ENCODE results near the gene TUBA8.
"Not testable (repeated sequence)": the region's sequence is repeated elsewhere in the genome, so short reads cannot be mapped to it uniquely, and the experiment has no call there.

The TUBA8 gene

DNA sequence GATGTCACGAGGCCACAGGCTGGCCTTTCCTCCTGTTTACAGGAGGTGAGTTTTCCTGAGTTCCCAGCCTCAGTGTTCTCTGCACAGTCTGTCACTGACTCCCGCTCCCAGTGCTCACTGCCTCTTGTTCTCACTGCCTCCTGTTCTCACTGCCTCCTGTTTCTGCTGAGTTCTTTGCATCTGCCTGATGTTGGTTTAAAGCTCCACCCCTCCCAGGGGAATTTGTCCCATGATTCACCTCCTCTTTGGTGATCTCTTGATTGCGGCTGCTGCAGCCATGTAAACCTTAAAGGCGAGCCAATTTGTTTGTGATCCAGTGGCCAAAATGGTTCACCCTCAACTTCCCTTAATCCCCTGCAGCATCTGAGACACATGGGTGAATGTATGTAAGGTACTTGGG is 6.0 kb upstream of the TUBA8 start:
- DNase-seq (ENCODE audit: insufficient read length, low spot score) = no peak

DNA sequence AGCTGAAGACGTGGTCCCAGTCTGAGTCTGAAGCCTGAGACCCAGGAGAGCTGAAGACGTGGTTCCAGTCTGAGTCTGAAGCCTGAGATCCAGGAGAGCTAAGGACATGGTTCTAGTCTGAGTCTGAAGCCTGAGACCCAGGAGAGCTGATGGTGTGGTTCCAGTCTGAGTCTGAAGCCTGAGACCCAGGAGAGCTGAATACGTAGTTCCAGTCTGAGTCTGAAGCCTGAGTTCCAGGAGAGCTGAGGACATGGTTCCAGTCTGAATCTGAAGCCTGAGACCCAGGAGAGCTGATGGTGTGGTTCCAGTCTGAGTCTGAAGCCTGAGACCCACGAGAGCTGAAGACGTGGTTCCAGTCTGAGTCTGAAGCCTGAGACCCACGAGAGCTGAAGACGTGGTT is 4.6 kb upstream of the TUBA8 start:
- not testable (repeated sequence) for FAIRE-seq

More for the DNA sequence above, 6.0 kb upstream of the TUBA8 start:
- FAIRE-seq = no peak

DNA sequence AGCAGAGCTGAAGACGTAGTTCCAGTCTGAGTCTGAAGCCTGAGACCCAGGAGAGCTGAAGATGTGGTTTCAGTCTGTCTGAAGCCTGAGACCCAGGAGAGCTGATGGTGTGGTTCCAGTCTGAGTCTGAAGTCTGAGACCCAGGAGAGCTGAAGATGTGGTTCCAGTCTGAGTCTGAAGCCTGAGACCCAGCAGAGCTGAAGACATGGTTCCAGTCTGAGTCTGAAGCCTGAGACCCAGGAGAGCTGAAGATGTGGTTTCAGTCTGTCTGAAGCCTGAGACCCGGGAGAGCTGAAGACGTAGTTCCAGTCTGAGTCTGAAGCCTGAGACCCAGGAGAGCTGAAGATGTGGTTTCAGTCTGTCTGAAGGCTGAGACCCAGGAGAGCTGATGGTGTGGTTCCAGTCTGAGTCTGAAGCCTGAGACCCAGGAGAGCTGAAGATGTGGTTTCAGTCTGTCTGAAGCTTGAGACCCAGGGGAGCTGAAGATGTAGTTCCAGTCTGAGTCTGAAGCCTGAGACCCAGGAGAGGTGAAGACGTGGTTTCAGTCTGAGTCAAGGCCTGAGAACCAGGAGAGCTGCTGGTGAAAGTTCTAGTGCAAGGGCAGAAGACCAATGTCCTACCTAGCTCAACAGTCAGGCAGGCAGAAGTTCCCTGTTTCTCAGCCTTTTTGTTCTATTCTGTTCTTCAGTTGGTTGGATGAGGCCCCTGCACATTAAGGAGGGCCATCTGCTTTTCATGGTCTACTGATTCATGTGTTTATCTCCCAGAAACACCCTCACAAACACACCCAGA is 3.9 kb upstream of the TUBA8 start:
- FAIRE-seq = peak; percentile 61
- DNase-seq (ENCODE audit: insufficient read length, low spot score) = not testable (repeated sequence)

More for the DNA sequence above, 4.6 kb upstream of the TUBA8 start:
- DNase-seq (ENCODE audit: insufficient read length, low spot score) = not testable (repeated sequence)

DNA sequence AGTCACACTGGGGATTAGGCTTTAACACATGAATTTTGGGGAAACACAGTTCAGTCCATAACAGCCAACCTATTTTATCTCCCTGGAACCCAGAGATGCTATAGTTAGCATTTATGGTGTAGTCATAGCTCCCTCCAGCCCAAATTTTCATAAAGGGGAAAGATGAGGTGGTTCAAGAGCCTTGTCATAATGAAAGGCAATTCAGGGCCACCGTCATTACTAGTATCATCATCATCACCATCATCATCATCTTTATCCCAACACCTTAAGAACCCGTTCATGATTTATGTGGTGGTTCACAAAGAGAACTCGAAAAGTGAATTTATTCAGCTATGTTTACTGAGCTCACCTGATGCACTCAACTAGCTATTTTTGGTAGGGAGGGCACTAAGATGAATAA is 2.4 kb upstream of the TUBA8 start:
- no peak for FAIRE-seq
- no peak for DNase-seq (ENCODE audit: insufficient read length, low spot score)

DNA sequence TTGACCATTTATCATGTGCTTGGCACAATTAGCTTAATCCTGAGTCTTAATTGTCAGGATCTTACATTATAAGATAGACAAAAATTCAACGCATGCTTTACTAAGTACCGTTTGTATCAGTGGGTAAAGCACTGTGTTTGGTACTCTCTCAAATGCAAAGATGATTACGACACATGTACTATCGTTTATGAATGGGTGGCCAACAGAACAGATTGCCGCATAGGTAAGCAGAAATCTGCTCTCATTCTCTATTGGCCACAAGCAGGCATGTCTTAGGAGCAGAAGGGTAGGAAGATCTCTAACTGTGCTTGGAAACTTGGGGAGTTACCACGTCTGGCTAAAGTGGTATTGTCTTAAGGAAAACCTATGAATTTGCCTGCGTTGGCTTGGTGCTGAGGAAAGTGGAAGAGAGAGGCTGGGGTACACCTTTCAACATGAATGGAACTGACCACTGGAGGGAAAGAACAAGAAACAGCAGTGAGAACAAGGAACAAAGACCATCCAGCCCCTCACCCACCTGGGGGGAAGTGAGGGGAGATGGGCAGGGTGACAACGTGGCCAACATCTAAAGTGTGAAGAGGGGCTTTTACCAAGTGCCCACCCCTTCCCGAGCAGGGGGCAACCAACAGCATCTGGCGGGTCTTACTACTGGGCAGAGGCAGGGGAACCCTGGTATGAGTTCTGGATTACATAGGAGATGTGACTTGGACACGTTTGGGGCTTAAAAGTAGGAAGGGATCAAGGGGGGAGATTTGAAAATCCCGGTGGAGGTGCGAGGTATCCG is 1.0 kb upstream of the TUBA8 start:
- FAIRE-seq (no peak), DNase-seq (ENCODE audit: insufficient read length, low spot score) (no peak)

DNA sequence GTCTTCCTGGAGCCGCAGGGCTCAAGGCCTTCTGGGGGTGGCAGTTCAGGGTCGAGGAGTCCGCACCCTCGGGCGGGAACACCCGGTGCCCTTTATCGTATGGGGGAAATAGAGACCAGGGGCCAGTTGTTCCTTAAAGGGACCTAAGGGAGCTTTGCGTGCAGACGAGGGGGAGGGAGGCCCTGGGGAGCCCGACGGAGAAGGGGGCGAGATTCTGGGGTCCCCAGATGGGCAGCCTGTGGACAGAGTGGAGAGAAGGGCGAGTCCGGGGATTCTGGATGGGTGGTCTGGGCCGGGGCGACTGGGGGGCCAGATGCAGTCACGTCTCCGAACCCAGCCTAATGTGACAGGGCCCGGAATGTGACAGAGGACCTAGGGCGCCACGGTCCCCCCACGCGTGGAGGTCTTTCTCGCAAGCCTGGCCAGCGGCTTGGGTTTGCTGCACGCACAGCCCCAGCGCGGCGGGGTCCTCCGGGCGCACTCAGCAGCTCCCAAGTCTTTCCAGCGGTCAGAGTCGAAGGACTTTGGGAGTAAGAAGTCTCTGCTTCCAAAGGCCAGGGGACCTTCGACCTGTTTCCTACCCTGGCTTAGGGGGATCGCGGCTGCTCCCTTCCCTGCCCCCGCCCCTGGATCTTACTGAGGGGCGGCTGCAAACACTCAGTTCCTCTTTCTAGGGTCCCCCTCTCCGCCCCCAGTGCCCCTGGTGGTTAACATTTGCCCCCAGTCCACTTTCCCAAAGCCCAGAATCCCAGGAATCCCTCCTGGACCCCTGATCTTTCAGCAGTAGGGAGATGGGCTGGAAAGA is 547 bp downstream of the TUBA8 start:
- FAIRE-seq = no peak
- DNase-seq (ENCODE audit: insufficient read length, low spot score) = no peak

DNA sequence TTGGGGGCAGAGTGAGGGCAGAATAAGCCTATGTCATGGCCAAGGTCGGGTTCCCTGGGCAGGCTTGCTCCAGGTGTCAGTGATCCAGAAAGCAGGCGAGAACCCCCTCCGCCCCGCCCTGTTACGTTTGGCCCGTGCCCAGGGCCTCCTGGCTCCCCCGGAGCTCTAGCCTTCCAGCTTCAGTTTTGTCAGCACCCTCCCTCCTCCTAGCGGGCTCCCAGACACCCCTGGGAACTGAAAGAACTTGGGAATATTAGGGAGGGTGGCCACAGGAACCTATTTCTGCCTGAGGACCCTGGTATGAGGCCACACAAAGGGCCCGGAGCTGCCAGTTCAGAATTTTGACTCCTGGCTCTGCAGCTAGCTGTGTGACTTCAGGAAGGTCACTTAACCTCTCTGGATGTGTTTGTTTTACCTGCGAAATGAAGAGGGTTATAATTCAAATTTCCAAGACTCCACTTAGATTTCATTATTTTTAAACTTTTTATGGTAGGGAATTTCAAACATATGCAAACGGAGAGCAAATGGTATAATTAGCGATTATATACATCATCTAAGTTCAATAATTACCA is 1.2 kb downstream of the TUBA8 start:
- no peak for DNase-seq (ENCODE audit: insufficient read length, low spot score)

DNA sequence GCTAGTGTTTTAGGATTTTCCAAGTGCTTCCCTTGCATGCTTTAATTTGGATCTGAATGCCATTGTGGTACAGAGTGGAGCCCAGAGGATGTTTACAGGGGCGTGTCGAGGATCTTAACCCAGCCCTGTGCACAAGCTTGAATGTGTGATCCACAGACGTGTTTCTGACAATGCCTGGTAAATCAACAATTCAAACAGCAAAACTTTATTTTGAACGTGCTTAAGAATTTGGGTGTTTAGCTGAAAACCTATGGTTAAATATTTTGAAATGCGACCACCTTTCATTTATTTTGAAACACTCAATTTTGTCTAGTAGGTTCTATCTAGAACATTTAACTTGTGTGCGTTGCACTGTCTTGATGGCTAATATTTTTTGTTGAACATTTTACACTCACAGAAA is 1.8 kb downstream of the TUBA8 start:
- FAIRE-seq (no peak), DNase-seq (ENCODE audit: insufficient read length, low spot score) (no peak)

More for the DNA sequence above, 1.2 kb downstream of the TUBA8 start:
- no peak for FAIRE-seq

DNA sequence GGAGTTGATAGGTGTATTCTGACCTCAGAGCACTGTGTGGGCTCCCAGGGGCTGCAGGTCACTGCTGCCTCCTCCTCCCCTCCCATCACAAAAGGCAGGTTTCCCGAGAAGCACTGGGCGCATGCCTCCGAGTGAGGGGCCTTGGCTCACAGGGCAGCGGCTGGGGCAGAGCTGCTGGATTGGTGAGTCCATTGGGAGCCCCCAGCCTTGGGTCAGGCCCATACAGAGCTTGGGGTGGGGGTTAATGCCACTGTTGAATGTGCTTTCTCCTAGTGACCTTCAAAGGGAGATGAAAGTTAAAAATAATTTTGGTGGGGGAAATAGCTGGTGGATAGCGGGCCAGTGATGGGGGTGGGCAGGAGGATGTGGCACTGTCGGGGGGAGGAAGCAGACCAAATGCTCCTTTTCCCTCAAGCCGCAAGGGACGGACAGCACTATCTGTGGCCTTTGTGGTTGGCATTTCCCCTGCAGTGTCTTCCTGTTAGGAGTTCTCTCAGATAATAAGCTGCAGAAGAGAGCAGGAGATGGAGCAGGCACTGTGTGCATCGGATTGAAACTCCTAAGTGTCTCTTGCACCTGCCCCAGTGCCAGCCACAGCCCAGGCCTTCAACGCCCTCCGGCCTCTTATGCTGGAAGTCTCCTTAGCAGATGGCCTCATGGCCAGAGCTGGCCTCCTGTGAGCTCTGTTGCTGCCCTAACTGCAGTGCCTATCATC is 3.2 kb downstream of the TUBA8 start:
- DNase-seq (ENCODE audit: insufficient read length, low spot score) = no peak
- FAIRE-seq = no peak

DNA sequence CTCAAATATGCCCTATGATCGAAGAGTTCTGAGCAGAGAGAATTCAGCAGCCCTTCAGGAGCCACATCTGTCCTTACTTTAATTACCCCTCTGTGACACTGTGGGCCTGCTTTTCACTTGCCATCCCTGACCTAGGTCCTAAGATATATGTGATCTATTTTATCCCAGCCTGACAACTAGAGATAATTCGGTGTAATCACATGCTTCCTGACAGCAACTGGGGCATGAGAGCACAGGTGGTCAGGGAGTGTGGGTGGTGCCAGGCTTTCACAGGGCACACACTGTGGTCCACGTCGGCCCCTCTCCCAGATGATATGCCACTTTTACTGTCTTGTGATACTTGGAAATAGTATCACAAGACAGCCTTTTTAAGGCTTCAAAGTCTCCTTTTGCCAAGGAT is 3.9 kb downstream of the TUBA8 start:
- DNase-seq (ENCODE audit: insufficient read length, low spot score) (no peak), FAIRE-seq (no peak)

DNA sequence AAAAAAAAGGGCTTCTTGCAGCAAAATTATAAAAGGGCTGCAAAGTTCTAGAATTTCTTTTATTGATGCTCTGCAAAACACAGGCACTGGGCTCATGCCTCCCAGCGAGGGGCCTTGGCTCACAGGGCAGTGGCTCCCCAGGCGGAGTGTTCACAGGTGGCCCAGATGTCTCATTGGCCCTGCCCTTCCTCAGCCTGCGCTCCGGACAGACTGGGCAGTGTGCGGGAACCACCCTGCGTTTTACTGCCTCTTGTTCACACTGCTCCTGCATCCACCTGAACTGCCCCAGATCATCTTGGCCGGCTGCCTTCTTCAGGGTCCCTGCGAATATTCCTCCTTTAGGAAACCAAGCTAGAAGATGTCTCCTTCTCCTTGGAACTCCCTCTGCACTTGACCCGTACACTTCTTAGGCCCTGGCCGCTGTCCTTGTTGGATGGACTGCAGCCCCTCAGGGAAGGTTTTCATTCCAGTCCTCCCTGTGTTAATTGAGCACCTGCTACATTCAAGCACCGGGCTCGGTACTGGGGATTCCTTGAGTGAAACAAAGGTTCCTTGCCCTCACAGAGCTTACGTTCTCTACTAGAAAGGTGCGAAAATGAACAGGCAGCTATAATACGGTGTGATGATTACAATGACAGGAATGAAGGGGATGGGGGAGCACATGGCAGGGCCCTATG is 4.5 kb downstream of the TUBA8 start:
- FAIRE-seq (no peak), DNase-seq (ENCODE audit: insufficient read length, low spot score) (no peak)

DNA sequence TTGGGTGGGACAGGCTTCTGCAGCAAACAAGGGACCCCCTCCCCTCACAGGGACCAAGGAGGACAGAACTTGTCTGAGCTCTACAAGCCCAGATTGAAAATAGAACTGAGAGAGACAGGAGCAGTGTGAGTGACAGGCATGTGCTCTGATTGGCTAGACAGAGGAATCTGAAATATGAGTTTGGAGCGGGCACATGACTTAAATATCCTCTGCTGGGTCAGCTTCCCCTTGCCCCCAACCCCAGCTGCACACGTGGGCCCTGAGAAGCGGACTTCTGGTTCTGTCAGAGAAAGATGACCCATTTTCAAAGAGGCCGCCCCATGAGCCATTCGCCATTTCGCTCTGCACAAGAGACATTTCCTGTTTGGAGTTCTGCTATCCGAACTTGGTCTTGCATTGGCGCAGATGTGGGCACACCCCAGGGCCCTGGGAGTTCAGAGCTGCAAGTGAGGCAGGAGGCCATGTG is 5.3 kb downstream of the TUBA8 start:
- no peak for FAIRE-seq
- no peak for DNase-seq (ENCODE audit: insufficient read length, low spot score)

DNA sequence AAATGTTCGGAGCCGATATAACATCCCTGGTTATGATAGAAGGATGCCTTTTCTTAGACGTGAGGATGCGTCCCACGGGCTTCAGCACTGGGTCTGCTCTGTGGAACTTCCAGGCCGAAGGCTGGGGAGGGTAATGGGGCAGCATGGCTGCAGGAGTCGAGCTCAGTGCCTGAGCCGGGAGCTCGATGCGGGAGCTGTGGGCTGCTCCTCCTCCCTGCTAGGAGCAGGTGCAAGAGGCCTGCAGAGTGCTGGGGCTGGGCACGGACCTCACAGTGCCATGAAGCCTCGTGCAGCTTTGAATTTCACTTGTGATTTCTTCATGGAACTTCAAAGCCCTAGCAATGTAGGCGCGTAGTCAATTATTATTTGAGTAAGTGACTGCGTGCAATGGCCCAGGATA is 6.0 kb downstream of the TUBA8 start:
- no peak for FAIRE-seq
- no peak for DNase-seq (ENCODE audit: insufficient read length, low spot score)

DNA sequence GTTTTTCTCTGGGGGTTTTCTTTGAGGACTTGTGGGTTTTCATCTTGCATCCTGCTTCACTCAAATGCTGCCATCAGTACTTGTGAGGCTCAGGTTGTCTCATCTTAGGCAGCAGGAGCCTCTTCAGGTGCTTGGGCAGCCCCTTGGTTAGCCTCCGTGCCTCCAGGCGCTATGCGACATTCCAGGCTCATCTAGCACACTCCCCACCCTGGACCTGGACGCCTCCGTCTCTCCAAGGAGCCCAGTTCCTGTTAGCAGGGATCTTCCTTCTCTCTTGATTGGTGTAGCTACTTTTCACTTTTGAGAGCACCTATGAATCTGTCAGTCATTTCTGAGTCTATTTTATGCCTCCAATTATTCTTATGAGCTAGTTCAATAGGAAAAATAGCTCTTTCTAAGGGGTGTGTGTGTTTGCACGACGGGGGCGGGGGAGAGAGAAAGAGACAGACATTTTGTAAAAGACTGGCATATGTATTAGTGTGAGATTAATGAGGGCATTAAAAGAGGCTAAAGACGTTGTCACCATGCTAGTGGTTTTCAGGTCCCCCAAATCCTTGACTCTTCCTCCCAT is 7.8 kb downstream of the TUBA8 start:
- FAIRE-seq (no peak), DNase-seq (ENCODE audit: insufficient read length, low spot score) (no peak)

DNA sequence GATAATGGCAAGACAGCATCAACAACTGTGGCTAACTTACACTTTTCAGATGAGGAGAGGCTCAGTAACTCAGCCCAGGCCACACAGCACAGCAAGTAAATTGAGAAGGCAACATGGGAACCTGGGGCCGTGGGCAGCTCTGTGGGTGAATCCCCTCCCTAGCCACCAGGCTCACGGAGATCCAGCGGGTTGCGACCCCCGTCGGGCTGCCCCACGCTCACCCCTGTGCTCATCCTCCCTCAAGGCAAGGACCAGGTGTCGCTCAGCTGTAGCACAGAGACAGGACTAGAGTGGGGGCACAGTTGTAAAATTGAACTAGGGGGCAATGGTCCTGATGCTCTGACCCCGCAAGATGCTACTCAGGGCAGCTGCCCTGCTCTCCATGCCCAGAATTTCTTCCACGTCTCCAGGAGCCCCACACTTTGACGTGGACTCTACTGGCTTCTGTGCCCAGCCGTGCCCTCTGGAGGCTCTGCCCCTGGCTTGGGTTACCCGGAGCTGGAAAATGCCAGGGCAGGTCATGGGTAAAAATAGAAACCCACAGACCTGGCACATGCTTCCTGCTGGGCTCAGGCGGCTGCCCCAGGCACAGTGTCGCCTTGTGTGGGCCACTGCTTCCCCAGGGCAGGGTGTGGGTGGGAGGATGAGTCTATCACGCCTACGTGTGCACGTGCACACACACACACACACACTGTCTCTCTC is 9.0 kb downstream of the TUBA8 start:
- FAIRE-seq = no peak
- DNase-seq (ENCODE audit: insufficient read length, low spot score) = no peak

DNA sequence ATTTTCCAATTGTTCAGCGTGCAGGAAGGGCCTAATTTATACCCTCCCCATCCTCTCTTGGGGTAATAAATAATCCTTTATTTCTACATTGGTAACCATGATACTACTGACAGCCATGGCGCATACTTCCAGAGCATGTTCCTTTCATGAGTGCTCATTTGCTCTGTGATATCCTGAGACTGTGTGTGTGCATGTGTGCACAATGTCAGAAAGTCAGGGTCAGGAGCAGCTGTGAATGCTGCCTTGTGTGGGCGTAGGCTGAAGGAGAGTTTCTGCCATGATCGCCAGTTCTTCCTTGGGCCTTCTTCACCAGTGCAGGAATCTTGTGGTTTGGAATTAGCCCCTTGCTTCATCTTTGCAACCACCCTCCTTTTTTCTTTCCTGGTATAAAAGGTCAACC is 10.2 kb downstream of the TUBA8 start:
- no peak for FAIRE-seq
- no peak for DNase-seq (ENCODE audit: insufficient read length, low spot score)

DNA sequence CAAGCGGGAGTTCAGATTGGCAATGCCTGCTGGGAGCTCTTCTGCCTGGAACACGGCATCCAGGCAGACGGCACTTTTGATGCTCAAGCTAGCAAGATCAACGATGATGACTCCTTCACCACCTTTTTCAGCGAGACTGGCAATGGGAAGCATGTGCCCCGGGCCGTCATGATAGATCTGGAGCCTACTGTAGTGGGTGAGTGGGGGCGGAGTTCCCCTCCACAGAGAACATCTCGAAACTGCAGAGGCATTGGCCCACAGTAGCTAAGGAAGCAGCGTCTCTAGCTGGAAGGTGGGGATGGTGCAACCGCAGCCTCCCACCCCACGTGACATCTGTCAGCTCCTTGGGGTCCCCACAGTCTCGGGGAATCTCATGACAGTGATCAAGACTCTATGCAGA is 10.9 kb downstream of the TUBA8 start:
- FAIRE-seq (no peak), DNase-seq (ENCODE audit: insufficient read length, low spot score) (no peak)

DNA sequence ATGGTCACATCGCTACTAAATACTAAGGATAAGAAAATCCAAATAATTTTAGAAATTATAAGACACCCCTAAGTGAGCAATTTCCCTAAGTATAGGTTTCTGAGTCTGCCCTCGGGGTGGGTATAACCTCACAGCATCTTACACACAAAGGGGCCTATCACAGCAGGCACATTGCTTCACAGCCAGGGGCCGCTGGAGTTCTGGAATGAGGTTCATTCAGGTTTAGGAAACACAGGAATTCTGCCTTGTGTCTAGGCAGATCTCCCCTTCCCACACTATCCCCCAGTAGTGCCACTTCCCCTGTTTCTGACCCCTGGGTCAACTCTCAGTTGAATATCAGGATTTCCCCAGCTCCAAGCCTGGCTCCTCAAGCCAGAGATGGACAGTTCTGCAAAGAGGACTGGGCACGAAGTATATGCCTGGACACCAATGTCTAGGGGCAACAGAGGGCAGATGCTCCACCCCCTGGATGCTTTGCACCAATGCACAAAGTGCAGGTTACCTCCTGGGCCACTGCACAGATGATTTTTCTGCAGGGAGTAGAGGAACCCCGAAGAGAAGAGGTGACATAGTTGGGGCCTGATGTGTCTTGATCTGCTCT is 11.4 kb downstream of the TUBA8 start:
- FAIRE-seq (no peak), DNase-seq (ENCODE audit: insufficient read length, low spot score) (no peak)

Measured in GM19239 (cell line).